Choroid plexus epithelial cell (primary cell): Measurements from ENCODE around the gene KDM4C.
"Not testable (repeated sequence)": the region's sequence is repeated elsewhere in the genome, so short reads cannot be mapped to it uniquely, and the experiment has no call there.

ENCODE experiments used
- DNase-seq: peaks from one replicate; pipeline ENCODE4 v3.0.0-alpha.2; 2010; ENCODE audit warnings: low read depth
- H3K4me3 ChIP-seq: 2 replicates; pipeline ENCODE4 v1.5.1; 2011; ENCODE audit warnings: low read depth, mild to moderate bottlenecking, control low read depth, low read length, moderate library complexity
- CTCF ChIP-seq: conservative IDR thresholded peaks from 2 replicates; pipeline ENCODE4 v1.5.1; 2011; ENCODE audit warnings: low read depth, mild to moderate bottlenecking, control low read depth, inconsistent platforms, low read length, moderate library complexity

Gene KDM4C

GRCh38 chr9:6941501-6941900 lies 183.7 kb downstream of the KDM4C start:
- no peak overlapping the region for H3K4me3 ChIP-seq
- no peak for DNase-seq
- TF ChIP-seq CTCF, result no peak

- no peak for TF ChIP-seq CTCF
- H3K4me3 ChIP-seq, result no peak overlapping the region
- DNase-seq, result no peak
Measured at GRCh38 chr9:6942406-6942805, 184.6 kb downstream of the KDM4C start.

GRCh38 chr9:6943293-6943692 lies 185.5 kb downstream of the KDM4C start:
- no peak for TF ChIP-seq CTCF
- H3K4me3 ChIP-seq, result no peak overlapping the region
- no peak for DNase-seq

- H3K4me3 ChIP-seq, result no peak overlapping the region
- DNase-seq, result peak; percentile 84
- peak; percentile 19 for TF ChIP-seq CTCF
Measured at GRCh38 chr9:6944093-6944551, 186.3 kb downstream of the KDM4C start.

- DNase-seq, result peak; percentile 70
- no peak overlapping the region for H3K4me3 ChIP-seq
- TF ChIP-seq CTCF, result no peak
Measured at GRCh38 chr9:6944896-6945295, 187.1 kb downstream of the KDM4C start.

- no peak overlapping the region for H3K4me3 ChIP-seq
- no peak for DNase-seq
- no peak for TF ChIP-seq CTCF
Measured at GRCh38 chr9:6945816-6946215, 188.0 kb downstream of the KDM4C start.

- no peak overlapping the region for H3K4me3 ChIP-seq
- TF ChIP-seq CTCF, result no peak
- no peak for DNase-seq
Measured at GRCh38 chr9:6946583-6947166, 188.9 kb downstream of the KDM4C start.

GRCh38 chr9:6948921-6949320 lies 191.1 kb downstream of the KDM4C start:
- DNase-seq, H3K4me3 ChIP-seq: not testable (repeated sequence)
